ENCODE results near the gene FBXO48. TPM values are rescaled to one million over a fixed set of nuclear protein-coding genes. Genes with fewer than 3 reads are reported as not detected.

FBXO48 gene
- total and polyA plus RNA-seq, 10 of the 15 experiments (the other 5 are each of a cell fraction or from before 2014, with no cell fraction given) = 0.56 to 2.3 (median 1.2) TPM

DNA sequence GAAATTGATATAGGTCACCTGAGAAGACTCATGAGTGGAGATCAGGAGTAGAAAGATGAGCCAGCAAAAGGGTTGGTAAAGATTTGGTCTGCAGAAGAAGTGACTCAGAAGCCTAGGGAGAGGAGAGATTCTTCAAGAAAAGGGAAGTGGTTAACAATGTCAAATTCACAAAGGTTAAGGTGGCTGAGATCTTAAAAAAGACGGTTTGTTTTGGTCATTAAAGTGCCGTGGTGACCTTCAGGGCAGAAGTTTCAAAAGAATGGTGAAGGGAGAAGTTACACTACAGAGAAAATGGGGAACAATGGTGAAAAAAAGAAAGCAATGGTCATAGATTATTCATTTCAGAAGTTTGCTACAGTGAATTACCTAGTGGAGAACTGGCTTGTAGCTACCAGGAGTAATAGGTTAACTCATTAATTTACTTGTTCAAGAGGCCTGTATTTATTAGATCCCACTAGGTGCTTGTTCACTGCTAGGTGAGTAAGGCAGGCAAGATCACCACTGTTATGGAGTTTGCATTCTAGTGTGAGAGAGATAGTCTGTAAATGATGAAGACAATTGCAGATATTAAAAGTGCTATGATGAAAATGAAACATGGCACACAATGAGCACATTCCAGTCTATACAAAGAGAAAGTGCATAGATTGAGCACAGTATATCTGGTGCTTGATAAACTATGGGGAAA, 43.0 kb downstream of the FBXO48 start (continued):
- TF ChIP-seq, protein P1, sequence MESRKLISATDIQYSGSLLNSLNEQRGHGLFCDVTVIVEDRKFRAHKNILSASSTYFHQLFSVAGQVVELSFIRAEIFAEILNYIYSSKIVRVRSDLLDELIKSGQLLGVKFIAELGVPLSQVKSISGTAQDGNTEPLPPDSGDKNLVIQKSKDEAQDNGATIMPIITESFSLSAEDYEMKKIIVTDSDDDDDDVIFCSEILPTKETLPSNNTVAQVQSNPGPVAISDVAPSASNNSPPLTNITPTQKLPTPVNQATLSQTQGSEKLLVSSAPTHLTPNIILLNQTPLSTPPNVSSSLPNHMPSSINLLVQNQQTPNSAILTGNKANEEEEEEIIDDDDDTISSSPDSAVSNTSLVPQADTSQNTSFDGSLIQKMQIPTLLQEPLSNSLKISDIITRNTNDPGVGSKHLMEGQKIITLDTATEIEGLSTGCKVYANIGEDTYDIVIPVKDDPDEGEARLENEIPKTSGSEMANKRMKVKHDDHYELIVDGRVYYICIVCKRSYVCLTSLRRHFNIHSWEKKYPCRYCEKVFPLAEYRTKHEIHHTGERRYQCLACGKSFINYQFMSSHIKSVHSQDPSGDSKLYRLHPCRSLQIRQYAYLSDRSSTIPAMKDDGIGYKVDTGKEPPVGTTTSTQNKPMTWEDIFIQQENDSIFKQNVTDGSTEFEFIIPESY (IDR thresholded peaks at IDR 0.05) = no peak
- TF ChIP-seq TCF7 (IDR thresholded peaks at IDR 0.05; ENCODE audit: borderline replicate concordance) (peak; percentile 78), RB1 (IDR thresholded peaks at IDR 0.05; ENCODE audit: borderline replicate concordance) (no peak), TCF3 (IDR thresholded peaks at IDR 0.05; ENCODE audit: borderline replicate concordance, insufficient read depth, low read depth, low read length) (no peak), RBBP5 (conservative IDR thresholded peaks at IDR 0.05) (no peak), FOXK2 (IDR thresholded peaks at IDR 0.05) (no peak), ZSCAN29 (IDR thresholded peaks at IDR 0.05) (peak; percentile 94), HDAC2 (IDR thresholded peaks at IDR 0.05) (no peak), BHLHE40 (IDR thresholded peaks at IDR 0.05; ENCODE audit: borderline replicate concordance in 1 of 2, low read depth in 2 of 2, low read length in 1 of 2) (peak; percentile 60 to 70), HCFC1 (IDR thresholded peaks at IDR 0.05; ENCODE audit: low read length) (no peak), NFYB (IDR thresholded peaks at IDR 0.05; ENCODE audit: insufficient read depth, low read depth, low read length) (no peak), EED (IDR thresholded peaks at IDR 0.05; ENCODE audit: low read depth) (peak; percentile 88), ESRRA (IDR thresholded peaks at IDR 0.05; ENCODE audit: low read length) (peak; percentile 96), EZH2 (IDR thresholded peaks at IDR 0.05; ENCODE audit: borderline replicate concordance, control insufficient read depth, low read depth, low read length) (0 out of 2 replicates have a peak, but pooled peaks have one; percentile 36), CHD4 (IDR thresholded peaks at IDR 0.05) (no peak), TARDBP (IDR thresholded peaks at IDR 0.05; ENCODE audit: borderline replicate concordance) (no peak), RAD51 (IDR thresholded peaks at IDR 0.05) (peak; percentile 67; the same call in 1 of the 2 replicates), CBX3 (IDR thresholded peaks at IDR 0.05; ENCODE audit: borderline replicate concordance, low read depth) (no peak), HDAC6 (IDR thresholded peaks at IDR 0.05; ENCODE audit: unreplicated experiment) (no peak)
- TF ChIP-seq, protein P2, sequence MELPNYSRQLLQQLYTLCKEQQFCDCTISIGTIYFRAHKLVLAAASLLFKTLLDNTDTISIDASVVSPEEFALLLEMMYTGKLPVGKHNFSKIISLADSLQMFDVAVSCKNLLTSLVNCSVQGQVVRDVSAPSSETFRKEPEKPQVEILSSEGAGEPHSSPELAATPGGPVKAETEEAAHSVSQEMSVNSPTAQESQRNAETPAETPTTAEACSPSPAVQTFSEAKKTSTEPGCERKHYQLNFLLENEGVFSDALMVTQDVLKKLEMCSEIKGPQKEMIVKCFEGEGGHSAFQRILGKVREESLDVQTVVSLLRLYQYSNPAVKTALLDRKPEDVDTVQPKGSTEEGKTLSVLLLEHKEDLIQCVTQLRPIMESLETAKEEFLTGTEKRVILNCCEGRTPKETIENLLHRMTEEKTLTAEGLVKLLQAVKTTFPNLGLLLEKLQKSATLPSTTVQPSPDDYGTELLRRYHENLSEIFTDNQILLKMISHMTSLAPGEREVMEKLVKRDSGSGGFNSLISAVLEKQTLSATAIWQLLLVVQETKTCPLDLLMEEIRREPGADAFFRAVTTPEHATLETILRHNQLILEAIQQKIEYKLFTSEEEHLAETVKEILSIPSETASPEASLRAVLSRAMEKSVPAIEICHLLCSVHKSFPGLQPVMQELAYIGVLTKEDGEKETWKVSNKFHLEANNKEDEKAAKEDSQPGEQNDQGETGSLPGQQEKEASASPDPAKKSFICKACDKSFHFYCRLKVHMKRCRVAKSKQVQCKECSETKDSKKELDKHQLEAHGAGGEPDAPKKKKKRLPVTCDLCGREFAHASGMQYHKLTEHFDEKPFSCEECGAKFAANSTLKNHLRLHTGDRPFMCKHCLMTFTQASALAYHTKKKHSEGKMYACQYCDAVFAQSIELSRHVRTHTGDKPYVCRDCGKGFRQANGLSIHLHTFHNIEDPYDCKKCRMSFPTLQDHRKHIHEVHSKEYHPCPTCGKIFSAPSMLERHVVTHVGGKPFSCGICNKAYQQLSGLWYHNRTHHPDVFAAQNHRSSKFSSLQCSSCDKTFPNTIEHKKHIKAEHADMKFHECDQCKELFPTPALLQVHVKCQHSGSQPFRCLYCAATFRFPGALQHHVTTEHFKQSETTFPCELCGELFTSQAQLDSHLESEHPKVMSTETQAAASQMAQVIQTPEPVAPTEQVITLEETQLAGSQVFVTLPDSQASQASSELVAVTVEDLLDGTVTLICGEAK (IDR thresholded peaks at IDR 0.05; ENCODE audit: borderline replicate concordance) = no peak; the same call in 1 of the 2 replicates
- TF ChIP-seq, protein P3, sequence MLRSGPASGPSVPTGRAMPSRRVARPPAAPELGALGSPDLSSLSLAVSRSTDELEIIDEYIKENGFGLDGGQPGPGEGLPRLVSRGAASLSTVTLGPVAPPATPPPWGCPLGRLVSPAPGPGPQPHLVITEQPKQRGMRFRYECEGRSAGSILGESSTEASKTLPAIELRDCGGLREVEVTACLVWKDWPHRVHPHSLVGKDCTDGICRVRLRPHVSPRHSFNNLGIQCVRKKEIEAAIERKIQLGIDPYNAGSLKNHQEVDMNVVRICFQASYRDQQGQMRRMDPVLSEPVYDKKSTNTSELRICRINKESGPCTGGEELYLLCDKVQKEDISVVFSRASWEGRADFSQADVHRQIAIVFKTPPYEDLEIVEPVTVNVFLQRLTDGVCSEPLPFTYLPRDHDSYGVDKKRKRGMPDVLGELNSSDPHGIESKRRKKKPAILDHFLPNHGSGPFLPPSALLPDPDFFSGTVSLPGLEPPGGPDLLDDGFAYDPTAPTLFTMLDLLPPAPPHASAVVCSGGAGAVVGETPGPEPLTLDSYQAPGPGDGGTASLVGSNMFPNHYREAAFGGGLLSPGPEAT (IDR thresholded peaks at IDR 0.05; ENCODE audit: low read depth) = peak; percentile 97
